ELR (cell line): ENCODE measurements around the gene NID1.
A peak's percentile ranks its signal among the peaks of the same experiment; 100 is the strongest.

Experiments used
- DNase-seq: peaks from one replicate; pipeline ENCODE4 v3.0.0-alpha.2; 2015; ENCODE audit warnings: low read depth

Gene NID1, protein sequence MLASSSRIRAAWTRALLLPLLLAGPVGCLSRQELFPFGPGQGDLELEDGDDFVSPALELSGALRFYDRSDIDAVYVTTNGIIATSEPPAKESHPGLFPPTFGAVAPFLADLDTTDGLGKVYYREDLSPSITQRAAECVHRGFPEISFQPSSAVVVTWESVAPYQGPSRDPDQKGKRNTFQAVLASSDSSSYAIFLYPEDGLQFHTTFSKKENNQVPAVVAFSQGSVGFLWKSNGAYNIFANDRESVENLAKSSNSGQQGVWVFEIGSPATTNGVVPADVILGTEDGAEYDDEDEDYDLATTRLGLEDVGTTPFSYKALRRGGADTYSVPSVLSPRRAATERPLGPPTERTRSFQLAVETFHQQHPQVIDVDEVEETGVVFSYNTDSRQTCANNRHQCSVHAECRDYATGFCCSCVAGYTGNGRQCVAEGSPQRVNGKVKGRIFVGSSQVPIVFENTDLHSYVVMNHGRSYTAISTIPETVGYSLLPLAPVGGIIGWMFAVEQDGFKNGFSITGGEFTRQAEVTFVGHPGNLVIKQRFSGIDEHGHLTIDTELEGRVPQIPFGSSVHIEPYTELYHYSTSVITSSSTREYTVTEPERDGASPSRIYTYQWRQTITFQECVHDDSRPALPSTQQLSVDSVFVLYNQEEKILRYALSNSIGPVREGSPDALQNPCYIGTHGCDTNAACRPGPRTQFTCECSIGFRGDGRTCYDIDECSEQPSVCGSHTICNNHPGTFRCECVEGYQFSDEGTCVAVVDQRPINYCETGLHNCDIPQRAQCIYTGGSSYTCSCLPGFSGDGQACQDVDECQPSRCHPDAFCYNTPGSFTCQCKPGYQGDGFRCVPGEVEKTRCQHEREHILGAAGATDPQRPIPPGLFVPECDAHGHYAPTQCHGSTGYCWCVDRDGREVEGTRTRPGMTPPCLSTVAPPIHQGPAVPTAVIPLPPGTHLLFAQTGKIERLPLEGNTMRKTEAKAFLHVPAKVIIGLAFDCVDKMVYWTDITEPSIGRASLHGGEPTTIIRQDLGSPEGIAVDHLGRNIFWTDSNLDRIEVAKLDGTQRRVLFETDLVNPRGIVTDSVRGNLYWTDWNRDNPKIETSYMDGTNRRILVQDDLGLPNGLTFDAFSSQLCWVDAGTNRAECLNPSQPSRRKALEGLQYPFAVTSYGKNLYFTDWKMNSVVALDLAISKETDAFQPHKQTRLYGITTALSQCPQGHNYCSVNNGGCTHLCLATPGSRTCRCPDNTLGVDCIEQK

DNA sequence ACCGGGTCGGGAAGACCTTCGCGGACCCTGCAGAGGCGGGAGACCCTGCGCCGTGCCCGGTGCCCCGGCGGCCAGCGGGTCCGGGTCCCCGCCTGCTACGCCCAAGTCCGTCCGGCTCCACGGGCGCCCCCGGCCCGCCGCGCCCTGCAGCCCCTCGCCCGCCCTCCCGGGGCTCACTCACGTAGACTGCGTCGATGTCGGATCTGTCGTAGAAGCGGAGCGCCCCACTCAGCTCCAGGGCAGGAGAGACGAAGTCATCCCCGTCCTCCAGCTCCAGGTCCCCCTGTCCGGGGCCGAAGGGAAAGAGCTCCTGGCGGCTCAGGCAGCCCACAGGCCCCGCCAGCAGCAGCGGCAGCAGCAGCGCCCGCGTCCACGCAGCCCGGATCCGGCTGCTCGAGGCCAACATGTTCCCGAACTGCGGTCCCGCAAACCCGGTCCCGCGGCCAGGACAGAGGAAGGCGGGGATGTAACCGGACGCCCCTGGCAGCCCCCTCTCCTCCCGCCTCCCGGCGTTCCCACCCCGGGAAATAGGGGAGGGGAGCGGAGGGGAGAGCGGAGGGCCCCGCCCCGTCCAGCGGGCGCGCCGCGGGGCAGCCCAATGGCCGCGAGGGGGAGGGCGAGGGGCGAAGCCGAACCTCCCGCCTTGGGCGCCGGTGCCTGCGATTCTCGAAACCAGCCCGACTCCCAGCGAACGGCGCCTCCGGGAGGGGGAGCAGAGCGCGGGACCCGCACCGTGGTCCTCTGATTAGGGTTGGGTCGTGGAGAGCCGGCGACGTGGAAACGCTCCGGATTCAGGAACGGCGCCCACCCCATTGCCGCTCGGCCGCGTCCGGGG, at the start of gene NID1:
NID1 (minus strand) TSS at position 417 of the 835 bp plus-strand sequence; CDS start at position 406, 11 bp downstream.
- DNase-seq: peak; percentile 84

- DNase-seq: no peak
Observed at GRCh38 chr1:236114076-236114747, 49.3 kb upstream of the NID1 start.

- DNase-seq: no peak
Observed at GRCh38 chr1:236113324-236114032, 48.6 kb upstream of the NID1 start.

GRCh38 chr1:236112332-236112627, 47.4 kb upstream of the NID1 start:
- no peak for DNase-seq

DNA sequence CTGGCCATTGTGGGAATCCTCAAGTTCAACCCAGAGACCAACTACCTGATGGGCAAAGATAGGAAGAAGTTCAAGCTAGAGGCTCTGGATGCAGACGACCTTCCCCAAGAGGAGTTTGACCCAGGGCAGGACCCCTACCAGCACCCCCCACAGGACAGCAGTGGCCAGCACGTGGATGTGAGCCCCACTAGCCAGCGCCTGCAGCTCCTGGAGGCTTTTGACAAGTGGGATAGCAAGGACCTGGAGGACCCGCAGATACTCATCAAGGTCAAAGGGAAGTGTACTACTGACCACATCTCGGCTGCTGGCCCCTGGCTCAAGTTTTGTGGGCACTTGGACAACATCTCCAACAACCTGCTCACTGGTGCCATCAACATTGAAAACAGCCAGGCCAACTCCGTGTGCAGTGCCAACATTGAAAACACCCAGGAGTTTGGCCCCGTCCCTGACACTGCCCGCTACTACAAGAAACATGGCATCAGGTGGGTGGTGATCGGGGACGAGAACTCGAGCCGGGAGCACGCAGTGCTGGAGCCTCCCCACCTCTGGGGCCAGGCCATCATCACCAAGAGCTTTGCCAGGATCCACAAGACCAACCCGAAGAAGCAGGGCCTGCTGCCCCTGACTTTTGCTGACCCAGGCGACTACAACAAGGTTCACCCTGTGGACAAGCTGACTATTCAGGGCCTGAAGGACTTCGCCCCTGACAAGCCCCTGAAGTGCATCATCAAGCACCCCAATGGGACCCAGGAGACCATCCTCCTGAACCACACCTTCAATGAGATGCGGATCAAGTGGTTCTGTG, 46.8 kb upstream of the NID1 start:
- no peak for DNase-seq

DNA sequence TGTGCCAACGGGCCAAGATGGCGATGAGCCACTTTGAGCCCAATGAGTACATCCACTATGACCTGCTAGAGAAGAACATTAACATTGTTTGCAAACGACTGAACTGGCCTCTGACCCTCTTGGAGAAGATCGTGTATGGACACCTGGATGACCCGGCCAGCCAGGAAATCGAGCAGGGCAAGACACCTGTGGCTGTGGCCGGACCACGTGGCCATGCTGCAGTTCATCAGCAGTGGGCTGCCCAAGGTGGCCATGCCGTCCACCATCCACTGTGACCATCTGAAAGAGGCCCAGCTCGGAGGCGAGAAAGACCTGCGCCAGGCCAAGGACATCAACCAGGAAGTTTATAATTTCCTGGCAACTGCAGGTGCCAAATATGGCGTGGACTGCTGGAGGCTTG, 45.2 kb upstream of the NID1 start:
- no peak for DNase-seq

- no peak for DNase-seq
Observed at GRCh38 chr1:236108027-236108648, 43.2 kb upstream of the NID1 start.

DNA sequence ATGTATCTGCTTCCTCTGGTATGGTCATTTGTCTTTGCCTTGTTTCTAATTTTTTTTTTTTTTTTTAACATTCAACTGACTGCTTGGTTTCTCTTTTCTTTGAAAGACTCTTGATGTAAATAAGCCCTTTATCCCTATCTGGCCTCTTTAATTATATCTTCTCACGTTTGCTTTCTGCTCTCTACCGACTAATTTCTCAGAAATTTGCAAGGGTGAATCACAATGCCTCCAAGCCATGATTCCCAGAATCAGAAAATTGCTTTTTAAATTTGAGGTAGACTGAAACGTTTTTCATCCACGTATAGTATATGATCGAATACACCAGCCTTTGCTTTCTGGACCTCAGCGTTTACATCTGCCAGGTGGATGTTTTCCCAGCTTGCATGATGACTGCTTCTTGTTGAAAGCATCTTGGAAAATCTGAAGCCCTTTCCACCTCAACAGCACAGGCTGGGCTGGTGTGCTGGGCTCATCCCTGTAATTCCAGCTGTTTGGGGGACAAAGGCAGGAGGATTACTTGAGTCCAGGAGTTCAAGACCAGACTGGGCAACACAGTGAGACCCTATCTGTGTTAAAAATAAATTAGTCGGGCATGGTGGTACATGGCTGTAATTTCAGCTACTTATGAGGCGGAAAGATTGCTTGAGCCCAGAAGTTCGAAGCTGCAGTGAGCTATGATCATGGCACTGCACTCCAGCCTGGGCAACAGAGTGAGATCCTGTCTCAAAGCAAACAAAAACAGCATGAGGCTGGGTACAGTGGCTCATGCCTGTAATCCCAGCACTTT, 42.4 kb upstream of the NID1 start:
- peak; percentile 49 for DNase-seq

- DNase-seq: peak; percentile 64
Observed at GRCh38 chr1:236103646-236104218, 38.8 kb upstream of the NID1 start.

- DNase-seq: no peak
Observed at GRCh38 chr1:236103059-236103458, 38.2 kb upstream of the NID1 start.

DNA sequence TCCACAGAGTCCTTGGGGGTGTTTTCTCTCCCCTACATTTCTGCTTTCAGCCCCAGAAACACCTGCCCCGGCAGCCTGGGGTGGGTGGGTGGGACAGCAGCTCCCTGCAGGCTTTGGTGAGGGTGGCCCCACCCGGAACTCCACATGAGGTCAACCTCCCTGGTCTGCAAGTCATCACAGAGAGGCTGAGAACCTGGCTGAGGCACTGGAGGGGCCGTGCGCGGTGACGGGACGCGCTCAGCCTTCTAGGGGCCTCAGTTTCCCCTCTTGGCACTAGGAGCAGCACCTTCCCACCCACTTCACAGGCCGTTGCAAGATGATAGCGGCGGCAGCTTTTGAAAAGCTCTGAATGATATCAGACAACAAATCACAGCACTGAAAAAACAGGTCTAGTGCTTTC, 37.7 kb upstream of the NID1 start:
- DNase-seq: no peak

DNA sequence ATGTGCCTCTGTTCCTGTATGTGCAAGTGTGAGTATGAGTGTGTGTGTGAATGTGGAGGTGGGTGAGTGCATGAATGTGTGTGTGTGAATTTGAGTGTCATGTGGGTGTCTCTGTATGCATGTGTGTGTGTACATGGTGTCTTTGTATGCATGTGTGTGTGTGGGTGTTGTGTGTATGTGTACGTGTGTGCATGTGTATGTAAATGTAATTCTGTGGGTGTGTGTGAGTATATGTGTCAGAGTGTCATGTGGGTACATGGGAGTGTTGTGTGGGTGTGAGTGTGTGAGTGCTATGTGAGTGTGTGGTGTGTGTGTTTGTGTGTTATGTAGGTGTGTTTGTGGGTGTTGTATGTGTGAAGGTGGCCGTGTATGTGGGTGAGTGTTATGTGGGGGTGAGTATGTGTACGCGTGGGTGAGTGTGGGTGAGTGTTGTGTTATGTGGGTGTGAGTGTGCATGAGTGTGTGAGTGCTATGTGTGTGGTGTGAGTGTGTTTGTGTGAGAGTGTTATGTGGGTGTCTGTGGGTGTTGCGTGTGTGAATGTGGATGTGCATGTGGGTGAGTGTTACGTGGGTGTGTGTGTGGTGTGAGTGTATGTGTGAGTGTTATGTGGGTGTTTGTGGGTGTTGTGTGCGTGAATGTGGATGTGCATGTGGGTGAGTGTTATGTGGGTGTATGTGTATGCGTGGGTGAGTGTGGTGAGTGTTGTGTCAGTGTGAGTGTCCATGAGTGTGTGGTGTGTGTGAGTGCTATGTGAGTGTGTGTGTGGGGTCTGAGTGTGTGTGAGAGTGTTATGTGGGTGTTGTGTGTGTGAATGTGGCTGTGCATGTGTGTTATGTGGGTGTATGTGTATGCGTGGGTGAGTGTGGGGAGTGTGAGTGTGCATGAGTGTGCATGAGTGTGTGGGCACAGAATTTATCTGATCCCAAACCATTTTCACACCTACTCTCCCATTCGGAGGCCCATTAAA, 36.6 kb upstream of the NID1 start:
- no peak for DNase-seq

GRCh38 chr1:236100799-236101198, 35.9 kb upstream of the NID1 start:
- DNase-seq: no peak

- DNase-seq: no peak
Observed at GRCh38 chr1:236099355-236099974, 34.6 kb upstream of the NID1 start.

GRCh38 chr1:236098267-236098666, 33.4 kb upstream of the NID1 start:
- DNase-seq: no peak
